CD4-positive, alpha-beta T cell treated with Interleukin-17A for 1 hour (primary cell): ENCODE measurements around the gene IRF9.

Source experiments
- DNase-seq: peaks from one replicate; pipeline ENCODE4 v3.0.0-alpha.2; 2020

Gene IRF9

GRCh38 chr14:24178399-24179178, 17.5 kb downstream of the IRF9 start:
- DNase-seq: no peak

- DNase-seq: no peak
Observed at GRCh38 chr14:24179294-24179960, 18.4 kb downstream of the IRF9 start.

- DNase-seq: no peak
Observed at GRCh38 chr14:24179961-24180796, 19.1 kb downstream of the IRF9 start.

GRCh38 chr14:24181371-24182077, 20.5 kb downstream of the IRF9 start:
- no peak for DNase-seq

GRCh38 chr14:24182110-24182882, 21.2 kb downstream of the IRF9 start:
- no peak for DNase-seq

- no peak for DNase-seq
Observed at GRCh38 chr14:24183014-24183481, 22.0 kb downstream of the IRF9 start.

- no peak for DNase-seq
Observed at GRCh38 chr14:24184104-24184970, 23.3 kb downstream of the IRF9 start.

GRCh38 chr14:24185026-24185425, 24.0 kb downstream of the IRF9 start:
- DNase-seq: no peak

- DNase-seq: no peak
Observed at GRCh38 chr14:24185741-24186140, 24.7 kb downstream of the IRF9 start.

GRCh38 chr14:24186831-24187538, 25.9 kb downstream of the IRF9 start:
- no peak for DNase-seq

GRCh38 chr14:24187539-24187915, 26.5 kb downstream of the IRF9 start:
- DNase-seq: no peak

GRCh38 chr14:24188251-24189058, 27.4 kb downstream of the IRF9 start, which contains the start of gene IPO4:
Gene IPO4 (minus strand): TSS chr14:24188816. CDS start chr14:24188787, 29 bp downstream.
- DNase-seq: peak; percentile 97

GRCh38 chr14:24189059-24189375, 28.0 kb downstream of the IRF9 start:
- no peak for DNase-seq

- no peak for DNase-seq
Observed at GRCh38 chr14:24189460-24189859, 28.4 kb downstream of the IRF9 start.

GRCh38 chr14:24190416-24190815, 29.4 kb downstream of the IRF9 start:
- no peak for DNase-seq

- no peak for DNase-seq
Observed at GRCh38 chr14:24192933-24193332, 31.9 kb downstream of the IRF9 start.

GRCh38 chr14:24194186-24194872, 33.3 kb downstream of the IRF9 start:
- DNase-seq: no peak

- no peak for DNase-seq
Observed at GRCh38 chr14:24194873-24195185, 33.8 kb downstream of the IRF9 start.
